Epithelial cell of esophagus (primary cell): ENCODE results near the gene HHIPL1.
A peak's percentile ranks its signal among the peaks of the same experiment; 100 is the strongest.

Experiments used
- DNase-seq: peaks from one replicate; pipeline ENCODE4 v3.0.0; 2010; ENCODE audit warnings: low read depth
- H3K4me3 ChIP-seq: 2 replicates; pipeline ENCODE4 v1.5.1; 2011; ENCODE audit warnings: mild to moderate bottlenecking, low read length, control low read depth
- TF ChIP-seq, protein P1 (sequence below): IDR thresholded peaks from 2 replicates; pipeline ENCODE4 v1.5.1; 2011; ENCODE audit warnings: low read depth, mild to moderate bottlenecking, low read length, control low read depth, inconsistent platforms; ENCODE audit not compliant: insufficient read depth; ENCODE audit errors: missing control alignments

The HHIPL1 gene

DNA sequence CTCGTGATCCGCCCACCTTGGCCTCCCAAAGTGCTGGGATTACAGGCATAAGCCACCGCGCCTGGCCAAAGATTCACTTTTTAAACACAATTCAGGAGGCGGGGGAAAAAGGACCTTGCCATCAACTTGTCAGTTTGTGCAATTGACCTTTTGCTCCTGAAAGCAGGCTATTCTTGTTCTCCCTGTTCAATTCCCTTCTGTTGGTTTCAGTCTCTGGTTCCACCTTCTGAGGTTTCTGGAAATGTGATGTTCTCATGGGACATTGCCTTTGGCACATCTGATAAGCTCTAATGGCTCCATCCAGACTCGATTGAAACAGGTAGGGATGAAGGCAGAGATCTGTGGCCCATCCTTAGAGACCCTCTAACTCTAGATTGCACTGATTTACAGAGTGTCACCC lies 23.0 kb upstream of the HHIPL1 start:
- peak; percentile 74 for DNase-seq
- no peak overlapping the region for H3K4me3 ChIP-seq
- TF ChIP-seq, protein P1, sequence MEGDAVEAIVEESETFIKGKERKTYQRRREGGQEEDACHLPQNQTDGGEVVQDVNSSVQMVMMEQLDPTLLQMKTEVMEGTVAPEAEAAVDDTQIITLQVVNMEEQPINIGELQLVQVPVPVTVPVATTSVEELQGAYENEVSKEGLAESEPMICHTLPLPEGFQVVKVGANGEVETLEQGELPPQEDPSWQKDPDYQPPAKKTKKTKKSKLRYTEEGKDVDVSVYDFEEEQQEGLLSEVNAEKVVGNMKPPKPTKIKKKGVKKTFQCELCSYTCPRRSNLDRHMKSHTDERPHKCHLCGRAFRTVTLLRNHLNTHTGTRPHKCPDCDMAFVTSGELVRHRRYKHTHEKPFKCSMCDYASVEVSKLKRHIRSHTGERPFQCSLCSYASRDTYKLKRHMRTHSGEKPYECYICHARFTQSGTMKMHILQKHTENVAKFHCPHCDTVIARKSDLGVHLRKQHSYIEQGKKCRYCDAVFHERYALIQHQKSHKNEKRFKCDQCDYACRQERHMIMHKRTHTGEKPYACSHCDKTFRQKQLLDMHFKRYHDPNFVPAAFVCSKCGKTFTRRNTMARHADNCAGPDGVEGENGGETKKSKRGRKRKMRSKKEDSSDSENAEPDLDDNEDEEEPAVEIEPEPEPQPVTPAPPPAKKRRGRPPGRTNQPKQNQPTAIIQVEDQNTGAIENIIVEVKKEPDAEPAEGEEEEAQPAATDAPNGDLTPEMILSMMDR: no peak

DNA sequence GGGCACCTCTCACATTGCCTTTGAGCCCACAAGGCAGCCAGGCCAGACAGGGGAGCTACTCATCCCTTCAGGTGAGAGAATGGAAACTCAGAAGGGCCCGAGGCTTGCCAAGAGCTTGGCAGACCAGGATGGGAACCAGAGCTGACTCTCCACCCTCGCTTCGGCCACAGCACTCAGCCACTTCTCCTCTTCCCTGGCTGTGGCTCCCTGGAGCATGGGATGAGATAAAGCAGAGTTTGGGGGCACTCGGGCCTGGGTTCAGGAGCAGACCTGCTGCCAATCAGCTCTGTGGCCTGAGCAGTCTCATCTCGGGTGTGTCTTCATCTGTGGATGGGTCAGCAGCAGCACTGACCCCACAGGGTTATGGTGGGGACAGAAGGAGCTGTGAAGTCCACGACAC lies 20.9 kb upstream of the HHIPL1 start:
- TF ChIP-seq, protein P1: no peak
- no peak for DNase-seq

DNA sequence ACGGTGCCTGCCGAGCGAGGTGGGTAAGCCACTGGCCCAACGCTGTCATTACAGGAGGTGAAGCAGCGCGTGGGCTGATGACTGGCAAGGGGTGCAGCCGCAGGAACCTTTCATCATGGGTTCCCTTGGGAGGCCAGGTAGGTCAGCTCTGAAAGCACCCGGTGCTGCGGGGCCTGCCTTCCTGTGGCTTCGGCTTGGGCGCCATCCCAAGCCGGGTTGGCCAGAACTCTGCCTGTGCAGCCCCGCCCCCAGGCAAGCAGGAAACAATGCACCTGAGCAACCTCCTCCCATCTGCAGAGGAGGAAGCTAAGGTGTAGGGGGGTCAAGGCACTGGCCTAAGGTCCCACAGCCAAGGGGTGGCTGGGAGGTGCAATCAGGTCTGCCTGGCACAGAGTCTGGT lies 20.0 kb upstream of the HHIPL1 start:
- TF ChIP-seq, protein P1: no peak
- H3K4me3 ChIP-seq: no peak overlapping the region
- DNase-seq: peak; percentile 25

More for the DNA sequence above, 20.9 kb upstream of the HHIPL1 start:
- no peak overlapping the region for H3K4me3 ChIP-seq

- no peak overlapping the region for H3K4me3 ChIP-seq
- no peak for DNase-seq
- TF ChIP-seq, protein P1: no peak
Measured at GRCh38 chr14:99625476-99625875, 19.5 kb upstream of the HHIPL1 start.

DNA sequence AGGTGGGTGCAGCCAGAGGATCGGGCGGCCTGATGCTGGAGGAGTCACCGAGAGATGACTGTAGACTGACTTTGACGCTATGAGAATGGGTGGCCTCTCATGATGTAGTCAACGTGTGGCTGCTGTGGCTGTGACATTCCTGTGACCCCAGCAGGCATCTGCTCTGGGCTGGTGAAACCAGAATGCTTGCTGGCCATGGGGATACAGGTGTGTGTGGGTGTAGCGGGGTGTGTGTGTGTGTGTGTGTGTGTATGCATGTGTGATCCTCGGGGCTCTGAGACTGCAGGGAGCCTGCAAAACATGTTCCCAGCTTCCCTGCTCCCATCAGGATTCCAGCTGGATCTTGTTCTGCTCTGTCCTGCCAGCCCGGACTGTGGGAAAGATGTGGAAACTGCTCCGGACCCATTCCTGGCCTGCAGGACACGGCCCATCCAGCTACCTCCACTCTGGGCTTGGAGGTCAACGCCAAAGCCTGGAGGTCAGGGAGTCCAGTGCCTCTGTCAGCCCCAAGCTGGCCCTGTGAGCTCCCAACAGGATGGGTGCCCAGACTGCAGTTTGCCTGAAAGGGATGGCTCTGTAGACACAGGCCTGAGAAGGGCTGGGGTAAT lies 18.8 kb upstream of the HHIPL1 start:
- TF ChIP-seq, protein P1: no peak
- DNase-seq: no peak
- no peak overlapping the region for H3K4me3 ChIP-seq

- DNase-seq: no peak
- TF ChIP-seq, protein P1: no peak
- H3K4me3 ChIP-seq: no peak overlapping the region
Measured at GRCh38 chr14:99627100-99627499, 17.8 kb upstream of the HHIPL1 start.
